Measurements from ENCODE around the gene ZMYM2.
A peak's percentile ranks its signal among the peaks of the same experiment; 100 is the strongest.
"Not testable (repeated sequence)": the region's sequence is repeated elsewhere in the genome, so short reads cannot be mapped to it uniquely, and the experiment has no call there.

Gene ZMYM2

DNA sequence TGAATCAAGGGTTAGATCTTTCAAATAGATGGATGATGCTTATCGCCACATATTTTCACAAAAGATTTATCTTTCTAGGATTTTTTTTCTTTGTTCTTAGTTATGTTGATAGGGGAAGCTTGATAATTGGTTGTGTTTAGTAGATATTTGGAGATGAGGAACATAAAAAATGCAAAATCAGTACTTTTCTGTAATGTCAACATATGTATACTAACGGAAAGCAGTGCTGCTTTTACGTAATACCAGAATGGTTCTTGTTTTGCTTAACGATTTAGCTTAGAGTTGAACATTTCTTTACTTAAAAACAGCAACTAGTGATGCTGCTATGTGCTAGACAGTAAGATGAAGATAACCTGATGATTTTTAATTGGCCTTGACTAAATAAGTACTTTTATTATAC, 3.0 kb downstream of the ZMYM2 start:
- no peak for DNase-seq
- Mint-ChIP-seq H3K4me3 (peak overlapping the region; percentile 4 to 99), H3K4me1 (ENCODE audit: low read depth in 2 of 2) (peaks cover 24 to 37% of the 10 kb centered on the region in 2 donors), H3K36me3 (ENCODE audit: insufficient read depth) (peaks cover 67% of the 10 kb centered on the region), H3K9me3 (no peaks in the 10 kb centered on the region), H3K27ac (peak overlapping the region in 1 of 2 donors; percentile 23), H3K27me3 (no peaks in the 10 kb centered on the region)
- no peak for ATAC-seq (replicated peaks)

DNA sequence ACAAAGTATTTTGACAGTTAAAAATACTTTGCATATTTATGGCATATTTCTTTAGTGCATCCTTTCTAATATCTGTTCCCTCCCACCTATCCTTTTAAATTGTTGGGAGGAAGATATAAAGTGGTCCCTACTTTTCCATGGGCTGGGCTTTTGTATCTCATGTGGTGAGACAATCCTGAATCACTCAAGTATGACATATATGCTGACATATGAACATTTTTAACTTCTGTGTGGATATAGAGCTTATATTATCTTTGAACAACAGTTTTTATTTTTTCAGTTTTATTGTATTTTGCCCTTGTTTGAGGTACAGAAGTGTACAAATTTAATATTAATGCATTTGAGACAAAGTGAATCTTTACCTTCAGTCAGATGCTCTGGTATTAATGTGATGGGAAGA, 3.4 kb downstream of the ZMYM2 start:
- Mint-ChIP-seq H3K27ac (peak overlapping the region in 1 of 2 donors; percentile 23), H3K9me3 (no peaks in the 10 kb centered on the region), H3K36me3 (ENCODE audit: insufficient read depth) (peaks cover 71% of the 10 kb centered on the region), H3K27me3 (no peaks in the 10 kb centered on the region), H3K4me1 (ENCODE audit: low read depth in 2 of 2) (peaks cover 24 to 41% of the 10 kb centered on the region in 2 donors), H3K4me3 (peak overlapping the region in 1 of 2 donors; percentile 99)
- DNase-seq: no peak
- ATAC-seq (replicated peaks): no peak

DNA sequence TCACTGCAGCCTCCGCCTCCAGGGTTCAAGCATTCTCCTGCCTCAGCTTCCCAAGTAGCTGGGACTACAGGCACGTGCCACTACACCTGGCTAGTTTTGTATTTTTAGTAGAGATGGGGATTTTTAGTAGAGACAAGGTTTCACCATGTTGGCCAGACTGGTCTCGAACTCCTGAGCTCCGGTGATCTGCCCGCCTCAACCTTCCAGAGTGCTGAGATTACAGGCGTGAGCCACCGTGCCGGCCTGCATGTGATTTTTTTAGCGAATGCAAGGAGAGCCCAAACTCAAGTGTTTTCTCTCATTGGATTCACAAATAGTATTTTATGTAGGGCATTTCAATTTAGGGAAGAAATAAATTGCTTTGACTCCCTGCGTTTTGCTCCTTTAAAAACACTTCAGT, 4.4 kb downstream of the ZMYM2 start:
- Mint-ChIP-seq H3K4me1 (ENCODE audit: low read depth in 2 of 2) (peaks cover 27 to 48% of the 10 kb centered on the region in 2 donors), H3K9me3 (no peaks in the 10 kb centered on the region), H3K4me3 (no peak overlapping the region), H3K27me3 (no peaks in the 10 kb centered on the region), H3K36me3 (ENCODE audit: insufficient read depth) (peaks cover 64% of the 10 kb centered on the region), H3K27ac (peak overlapping the region in 1 of 2 donors; percentile 29)
- DNase-seq: no peak
- ATAC-seq (replicated peaks): no peak

DNA sequence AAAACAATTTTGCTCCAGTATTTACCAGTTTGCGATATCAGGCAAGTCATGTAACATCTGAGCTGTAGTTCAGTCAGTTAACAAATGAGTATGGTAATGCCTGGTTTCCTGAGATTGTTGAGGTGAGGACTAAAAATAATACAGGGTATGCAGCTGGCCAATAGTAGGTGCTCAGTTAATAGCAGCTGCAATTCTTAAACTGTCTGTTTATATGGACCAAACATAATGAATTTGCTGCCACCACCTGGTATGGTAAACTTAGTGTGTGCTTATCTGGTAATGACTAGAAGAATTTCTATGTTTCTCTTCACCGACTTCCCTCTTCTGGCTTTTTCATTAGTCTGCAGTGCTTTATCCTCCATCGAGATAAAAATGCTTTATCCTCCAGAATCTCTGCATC, 9.1 kb downstream of the ZMYM2 start:
- H3K27ac Mint-ChIP-seq: peak overlapping the region in 1 of 2 donors; percentile 45
- ATAC-seq (replicated peaks) (no peak), DNase-seq (no peak)
- H3K4me1 Mint-ChIP-seq (ENCODE audit: low read depth in 2 of 2): peaks cover 14 to 25% of the 10 kb centered on the region in 2 donors
- H3K4me3 Mint-ChIP-seq: no peak overlapping the region
- H3K27me3 Mint-ChIP-seq: no peaks in the 10 kb centered on the region
- H3K36me3 Mint-ChIP-seq (ENCODE audit: insufficient read depth): peaks cover 48% of the 10 kb centered on the region
- H3K9me3 Mint-ChIP-seq: no peaks in the 10 kb centered on the region

DNA sequence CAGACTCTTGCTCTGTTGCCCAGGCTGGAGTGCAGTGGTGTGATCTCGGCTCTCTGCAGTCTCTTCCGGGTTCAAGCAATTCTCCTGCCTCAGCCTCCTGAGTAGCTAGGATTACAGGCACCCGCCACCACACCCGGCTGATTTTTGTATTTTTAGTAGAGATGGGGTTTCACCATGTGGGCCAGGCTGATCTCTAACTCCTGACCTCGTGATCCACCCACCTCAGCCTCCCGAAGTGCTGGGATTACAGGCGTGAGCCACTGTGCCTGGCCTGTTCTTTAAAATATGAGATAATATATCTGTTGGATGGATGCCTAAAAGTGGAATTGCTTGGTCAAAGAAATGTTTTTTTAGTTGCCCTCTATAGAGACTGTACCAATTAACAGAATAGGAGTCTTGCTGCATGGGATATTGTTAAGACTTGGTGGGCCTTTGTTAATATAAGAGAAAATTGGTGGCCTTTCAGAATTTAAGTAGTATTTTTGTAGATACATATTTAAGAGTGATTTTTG, 16.0 kb downstream of the ZMYM2 start:
- not testable (repeated sequence) for H3K27ac Mint-ChIP-seq; DNase-seq; H3K4me3 Mint-ChIP-seq; H3K27me3 Mint-ChIP-seq; ATAC-seq (replicated peaks); H3K9me3 Mint-ChIP-seq
- peaks cover 47% of the 10 kb centered on the region for H3K36me3 Mint-ChIP-seq (ENCODE audit: insufficient read depth)
- peaks cover 2 to 25% of the 10 kb centered on the region in 2 donors for H3K4me1 Mint-ChIP-seq (ENCODE audit: low read depth in 2 of 2)

DNA sequence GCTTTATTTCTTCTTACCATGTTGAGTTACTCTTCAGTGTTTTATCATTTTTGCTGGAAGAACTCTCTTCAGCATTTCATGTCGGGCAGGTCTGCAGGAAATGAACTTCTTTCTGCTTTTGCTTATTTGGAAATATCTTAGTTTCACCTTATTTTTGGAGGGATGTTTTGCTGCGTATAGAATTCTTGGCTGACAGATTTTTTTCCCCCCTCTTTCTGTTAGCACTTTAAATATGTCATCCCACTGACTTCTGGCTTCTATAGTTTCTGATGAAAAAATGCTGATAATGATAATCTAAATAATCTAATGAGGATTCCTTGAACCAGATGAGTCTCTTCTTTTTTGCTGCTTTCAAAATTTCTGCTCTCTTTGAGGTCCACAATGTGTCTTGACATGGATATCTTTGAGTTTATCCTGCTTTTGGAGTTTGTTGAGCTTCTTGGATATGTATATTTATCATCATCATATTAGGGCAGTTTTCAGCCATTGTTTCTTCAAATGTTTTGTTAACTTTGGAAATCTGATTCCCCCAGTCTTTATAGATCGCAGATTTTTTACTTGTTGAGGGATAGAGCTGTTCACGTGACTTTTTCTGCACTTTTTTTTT, 20.4 kb downstream of the ZMYM2 start:
- Mint-ChIP-seq H3K36me3 (ENCODE audit: insufficient read depth) (peaks cover 63% of the 10 kb centered on the region), H3K4me3 (no peak overlapping the region), H3K27me3 (no peaks in the 10 kb centered on the region), H3K9me3 (peaks cover 0 to 5% of the 10 kb centered on the region in 2 donors), H3K27ac (peak overlapping the region in 1 of 2 donors; percentile 41), H3K4me1 (ENCODE audit: low read depth in 2 of 2) (peaks cover 12 to 32% of the 10 kb centered on the region in 2 donors)
- DNase-seq: no peak
- no peak for ATAC-seq (replicated peaks)

DNA sequence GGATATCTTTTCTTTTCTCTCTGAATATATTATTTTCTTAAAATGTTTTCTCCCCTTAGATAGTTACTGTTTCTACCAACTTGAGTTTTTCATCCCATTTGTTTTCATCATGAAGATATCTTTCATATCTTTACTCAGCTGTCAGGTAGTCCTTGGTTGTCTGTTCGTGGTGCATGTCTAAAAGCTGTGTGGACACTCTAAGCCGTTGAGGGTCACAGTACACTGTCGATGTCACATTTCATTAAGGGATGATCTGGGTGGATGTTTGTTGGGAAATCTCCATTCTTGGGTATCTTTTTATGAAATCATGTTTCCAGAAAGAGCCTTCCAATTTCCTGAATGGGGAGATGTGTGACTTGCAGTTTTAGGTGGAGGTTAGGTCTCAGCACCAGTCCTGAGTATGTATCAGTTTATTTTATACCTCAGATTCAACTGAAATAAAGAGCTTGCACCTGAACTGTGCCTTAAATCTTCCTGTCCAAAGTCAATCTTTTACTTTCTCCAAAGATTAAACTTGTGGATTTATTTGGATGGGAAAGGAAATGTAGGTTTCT, 23.2 kb downstream of the ZMYM2 start:
- Mint-ChIP-seq H3K36me3 (ENCODE audit: insufficient read depth) (peaks cover 62% of the 10 kb centered on the region), H3K9me3 (peaks cover 0 to 5% of the 10 kb centered on the region in 2 donors), H3K27me3 (no peaks in the 10 kb centered on the region), H3K4me1 (ENCODE audit: low read depth in 2 of 2) (peaks cover 23 to 34% of the 10 kb centered on the region in 2 donors), H3K4me3 (no peak overlapping the region), H3K27ac (no peak overlapping the region)
- no peak for ATAC-seq (replicated peaks)
- DNase-seq: no peak

DNA sequence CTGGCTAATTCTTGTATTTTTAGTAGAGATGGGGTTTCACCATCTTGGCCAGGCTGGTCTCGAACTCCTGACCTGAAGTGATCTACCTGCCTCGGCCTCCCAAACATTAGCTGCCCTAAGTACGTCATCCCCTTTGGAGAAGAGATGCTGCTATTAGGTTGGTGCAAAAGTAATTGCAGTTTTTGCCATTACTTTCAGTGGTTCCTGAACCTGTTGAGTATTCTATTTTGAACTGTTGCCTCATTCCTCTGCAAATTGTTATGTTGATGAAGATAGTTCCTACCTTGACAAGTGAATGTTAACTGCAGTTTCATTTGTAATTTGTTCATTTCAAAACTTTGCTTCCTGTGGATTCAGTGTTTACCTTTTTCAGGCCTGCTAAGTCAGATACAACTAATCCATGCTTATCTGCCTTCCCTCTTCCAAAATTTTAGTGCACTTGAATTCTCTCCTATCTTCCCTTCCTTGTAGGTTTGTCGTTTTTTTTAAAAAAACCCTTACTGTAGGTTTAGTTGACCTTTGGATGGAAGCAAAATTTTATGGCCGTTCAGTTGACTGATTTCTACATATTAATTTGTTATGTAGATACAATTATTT, 24.0 kb downstream of the ZMYM2 start:
- DNase-seq: no peak
- Mint-ChIP-seq H3K27me3 (no peaks in the 10 kb centered on the region), H3K4me1 (ENCODE audit: low read depth in 2 of 2) (peaks cover 24 to 37% of the 10 kb centered on the region in 2 donors), H3K4me3 (no peak overlapping the region), H3K9me3 (peaks cover 0 to 5% of the 10 kb centered on the region in 2 donors), H3K27ac (no peak overlapping the region), H3K36me3 (ENCODE audit: insufficient read depth) (peaks cover 58% of the 10 kb centered on the region)
- ATAC-seq (replicated peaks): no peak

DNA sequence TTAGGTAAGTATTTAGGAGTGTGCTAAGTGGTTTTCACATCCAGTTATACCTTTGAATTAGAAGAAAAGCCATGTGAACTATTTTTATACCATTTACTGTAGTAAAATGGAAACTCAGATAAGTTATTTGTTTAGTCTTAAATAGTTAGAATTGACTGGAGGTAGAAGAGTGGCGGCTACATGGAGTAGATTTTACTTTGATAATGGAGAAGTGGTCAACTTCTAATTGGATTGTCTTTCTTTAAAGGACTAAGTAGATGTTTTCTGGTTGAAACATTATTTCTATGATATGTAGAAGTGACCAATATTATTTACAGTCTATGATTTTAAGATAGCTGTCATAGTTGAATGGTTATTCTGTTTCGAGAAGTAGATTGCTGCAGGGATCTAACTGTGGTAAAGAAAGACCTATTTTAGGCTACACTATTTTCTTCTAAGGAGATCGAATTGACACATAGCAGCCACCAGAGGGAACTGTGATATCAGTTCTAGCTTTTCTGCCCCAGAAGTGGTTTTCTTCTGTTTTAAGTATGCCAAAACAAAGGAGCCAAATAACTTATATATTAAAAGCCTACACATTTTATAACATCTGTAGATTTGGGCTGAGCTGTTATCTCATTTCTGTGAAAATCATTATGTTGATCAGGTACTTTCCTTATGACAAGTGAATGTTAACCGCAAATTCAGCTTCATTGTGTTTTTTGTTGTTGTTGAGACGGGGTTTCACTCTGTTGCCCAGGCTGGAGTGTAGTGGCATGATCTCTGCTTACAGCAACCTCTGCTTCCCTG, 26.1 kb downstream of the ZMYM2 start:
- Mint-ChIP-seq H3K4me3 (peak overlapping the region in 1 of 2 donors; percentile 31), H3K27ac (peak overlapping the region; percentile 76 to 82), H3K36me3 (ENCODE audit: insufficient read depth) (peaks cover 46% of the 10 kb centered on the region), H3K4me1 (ENCODE audit: low read depth in 2 of 2) (peaks cover 25 to 36% of the 10 kb centered on the region in 2 donors), H3K27me3 (no peaks in the 10 kb centered on the region), H3K9me3 (no peaks in the 10 kb centered on the region)
- ATAC-seq (replicated peaks): peak; percentile 78
- peak in 1 of 3 experiments; percentile 2 for DNase-seq

DNA sequence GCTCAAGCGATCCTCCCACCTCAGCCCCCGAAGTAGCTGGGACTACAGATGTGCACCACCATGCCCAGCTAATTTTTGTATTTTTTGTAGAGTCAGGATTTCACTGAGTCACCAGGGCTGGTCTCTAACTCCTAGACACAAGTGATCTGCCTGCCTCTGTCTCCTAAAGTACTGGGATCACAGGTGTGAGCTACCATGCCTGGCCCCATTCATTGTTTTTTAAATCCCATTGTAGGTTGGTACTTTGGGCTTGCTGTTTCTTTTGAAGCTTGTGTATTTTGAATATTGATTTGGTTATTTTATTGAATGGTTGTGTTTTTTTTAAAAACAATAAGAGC, 26.7 kb downstream of the ZMYM2 start:
- H3K36me3 Mint-ChIP-seq (ENCODE audit: insufficient read depth): peaks cover 42% of the 10 kb centered on the region
- peaks cover 31 to 42% of the 10 kb centered on the region in 2 donors for H3K4me1 Mint-ChIP-seq (ENCODE audit: low read depth in 2 of 2)
- no peaks in the 10 kb centered on the region for H3K27me3 Mint-ChIP-seq
- H3K9me3 Mint-ChIP-seq: no peaks in the 10 kb centered on the region
- H3K4me3 Mint-ChIP-seq: peak overlapping the region in 1 of 2 donors; percentile 31
- ATAC-seq (replicated peaks) (no peak), DNase-seq (no peak)
- H3K27ac Mint-ChIP-seq: peak overlapping the region; percentile 76 to 82

DNA sequence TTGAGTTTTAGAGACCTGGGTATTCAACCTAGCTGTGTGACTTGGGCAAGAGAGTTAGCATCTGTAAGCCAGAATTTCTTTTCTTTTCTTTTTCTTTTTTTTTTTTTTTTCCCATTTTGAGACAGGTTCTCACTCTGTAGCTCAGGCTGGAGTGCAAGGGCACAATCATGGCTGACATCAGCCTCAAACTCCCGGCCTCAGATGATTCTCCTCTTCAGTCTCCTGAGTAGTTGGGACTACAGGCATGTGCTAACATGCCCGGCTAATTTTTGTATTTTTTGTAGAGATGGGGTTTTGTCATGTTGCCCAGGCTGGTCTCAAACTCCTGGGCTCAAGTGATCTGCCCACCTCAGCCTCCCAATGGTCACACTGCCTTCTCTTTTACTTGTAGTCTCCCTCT, 33.0 kb downstream of the ZMYM2 start:
- H3K27ac Mint-ChIP-seq: peak overlapping the region; percentile 0 to 1
- H3K27me3 Mint-ChIP-seq: no peaks in the 10 kb centered on the region
- no peak for DNase-seq
- no peaks in the 10 kb centered on the region for H3K9me3 Mint-ChIP-seq
- H3K4me3 Mint-ChIP-seq: no peak overlapping the region
- H3K36me3 Mint-ChIP-seq (ENCODE audit: insufficient read depth): peaks cover 45% of the 10 kb centered on the region
- ATAC-seq (replicated peaks): no peak
- H3K4me1 Mint-ChIP-seq (ENCODE audit: low read depth in 2 of 2): peaks cover 23 to 42% of the 10 kb centered on the region in 2 donors

DNA sequence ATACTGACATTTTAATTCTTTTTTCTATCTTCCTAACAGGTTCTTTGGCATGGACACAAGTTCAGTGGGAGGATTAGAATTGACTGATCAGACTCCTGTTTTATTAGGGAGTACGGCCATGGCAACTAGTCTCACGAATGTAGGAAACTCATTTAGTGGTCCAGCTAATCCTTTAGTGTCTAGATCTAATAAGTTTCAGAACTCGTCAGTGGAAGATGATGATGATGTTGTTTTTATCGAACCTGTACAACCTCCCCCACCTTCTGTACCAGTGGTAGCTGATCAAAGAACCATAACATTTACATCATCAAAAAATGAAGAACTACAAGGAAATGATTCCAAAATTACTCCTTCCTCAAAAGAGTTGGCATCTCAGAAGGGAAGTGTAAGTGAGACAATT, 34.5 kb downstream of the ZMYM2 start:
- Mint-ChIP-seq H3K4me1 (ENCODE audit: low read depth in 2 of 2) (peaks cover 24 to 51% of the 10 kb centered on the region in 2 donors), H3K4me3 (no peak overlapping the region), H3K36me3 (ENCODE audit: insufficient read depth) (peaks cover 54% of the 10 kb centered on the region), H3K27ac (peak overlapping the region in 1 of 2 donors; percentile 0), H3K9me3 (no peaks in the 10 kb centered on the region), H3K27me3 (no peaks in the 10 kb centered on the region)
- ATAC-seq (replicated peaks): no peak
- no peak for DNase-seq

DNA sequence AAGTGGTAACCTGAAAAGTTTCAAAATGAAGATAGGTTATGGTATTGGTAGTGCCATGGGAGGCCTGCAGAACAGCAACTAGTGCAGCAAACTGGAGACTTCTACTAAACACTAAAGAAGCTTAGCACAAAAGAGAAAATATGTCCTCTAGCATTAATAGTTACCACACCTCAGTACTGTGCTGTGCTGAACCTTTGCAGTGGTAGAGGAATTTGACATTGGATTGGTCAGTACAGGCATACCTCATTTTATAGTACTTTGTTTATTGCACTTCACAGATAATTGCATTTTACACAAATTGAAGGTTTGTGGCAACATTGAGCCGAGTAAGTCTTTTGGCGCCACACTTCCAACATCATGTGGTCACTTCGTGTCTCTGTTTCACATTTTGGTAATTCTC, 40.4 kb downstream of the ZMYM2 start:
- H3K4me3 Mint-ChIP-seq: no peak overlapping the region
- H3K27me3 Mint-ChIP-seq: no peaks in the 10 kb centered on the region
- ATAC-seq (replicated peaks): no peak
- no peak for DNase-seq
- peaks cover 22 to 52% of the 10 kb centered on the region in 2 donors for H3K4me1 Mint-ChIP-seq (ENCODE audit: low read depth in 2 of 2)
- no peaks in the 10 kb centered on the region for H3K9me3 Mint-ChIP-seq
- peaks cover 71% of the 10 kb centered on the region for H3K36me3 Mint-ChIP-seq (ENCODE audit: insufficient read depth)
- no peak overlapping the region for H3K27ac Mint-ChIP-seq
